PC-3 (cell line): ENCODE measurements around the gene TMOD2.

Source experiments
- CTCF ChIP-seq: fragments of 300-600 bp; sonication (generic); conservative IDR thresholded peaks from 2 replicates; pipeline ENCODE4 v1.5.1; 2017; ENCODE audit warnings: antibody characterized with exemption, low read depth, mild to moderate bottlenecking, low read length
- EZH2 ChIP-seq: fragments of 300-600 bp; sonication (generic); IDR thresholded peaks from one replicate; pipeline ENCODE4 v1.6.1; 2017; ENCODE audit warnings: antibody characterized with exemption, mild to moderate bottlenecking, low read length; ENCODE audit not compliant: unreplicated experiment
- EZH2phosphoT487 ChIP-seq: fragments of 300-600 bp; sonication (generic); IDR thresholded peaks from 2 replicates; pipeline ENCODE4 v1.6.1; 2018; ENCODE audit warnings: mild to moderate bottlenecking, antibody characterized with exemption, low read length, borderline replicate concordance

GRCh38 chr15:51809457-51809856, 58.1 kb downstream of the TMOD2 start:
- no peak for TF ChIP-seq CTCF
- no peak for TF ChIP-seq EZH2phosphoT487
- TF ChIP-seq EZH2, result no peak
